ENCODE measurements around the gene TLNRD1.
A peak's percentile ranks its signal among the peaks of the same experiment; 100 is the strongest.

TLNRD1 gene

DNA sequence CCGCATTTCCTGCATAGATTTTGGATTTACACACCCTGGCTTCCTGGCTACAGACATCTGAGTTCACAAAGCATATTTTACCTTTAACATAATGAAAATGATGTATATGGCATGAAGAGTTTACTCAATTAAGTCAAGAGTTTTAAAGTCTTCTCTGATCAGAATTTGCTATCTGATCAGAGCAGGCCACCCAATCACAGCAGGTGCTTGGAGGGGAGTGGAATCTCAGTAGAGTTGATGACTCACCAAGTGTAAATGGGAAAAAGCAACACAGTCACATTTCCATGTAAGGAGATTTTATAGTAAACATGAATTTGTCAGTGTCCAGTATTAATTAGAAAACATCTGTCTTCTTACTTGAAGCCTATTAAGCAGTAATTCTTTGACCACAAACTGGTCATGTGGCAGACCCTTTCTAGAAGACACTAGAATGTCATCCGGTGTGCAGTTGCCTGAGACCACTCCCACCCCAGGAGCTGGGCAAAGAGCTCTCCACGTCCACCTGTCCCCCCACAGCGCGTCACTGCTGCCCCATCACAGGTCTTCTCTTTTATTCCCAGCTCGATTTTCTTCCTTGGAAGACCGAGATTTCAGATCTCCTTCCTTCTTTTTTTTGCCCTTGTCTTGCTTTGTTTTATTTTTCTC lies 21.9 kb upstream of the TLNRD1 start:
- no peak for DNase-seq

DNA sequence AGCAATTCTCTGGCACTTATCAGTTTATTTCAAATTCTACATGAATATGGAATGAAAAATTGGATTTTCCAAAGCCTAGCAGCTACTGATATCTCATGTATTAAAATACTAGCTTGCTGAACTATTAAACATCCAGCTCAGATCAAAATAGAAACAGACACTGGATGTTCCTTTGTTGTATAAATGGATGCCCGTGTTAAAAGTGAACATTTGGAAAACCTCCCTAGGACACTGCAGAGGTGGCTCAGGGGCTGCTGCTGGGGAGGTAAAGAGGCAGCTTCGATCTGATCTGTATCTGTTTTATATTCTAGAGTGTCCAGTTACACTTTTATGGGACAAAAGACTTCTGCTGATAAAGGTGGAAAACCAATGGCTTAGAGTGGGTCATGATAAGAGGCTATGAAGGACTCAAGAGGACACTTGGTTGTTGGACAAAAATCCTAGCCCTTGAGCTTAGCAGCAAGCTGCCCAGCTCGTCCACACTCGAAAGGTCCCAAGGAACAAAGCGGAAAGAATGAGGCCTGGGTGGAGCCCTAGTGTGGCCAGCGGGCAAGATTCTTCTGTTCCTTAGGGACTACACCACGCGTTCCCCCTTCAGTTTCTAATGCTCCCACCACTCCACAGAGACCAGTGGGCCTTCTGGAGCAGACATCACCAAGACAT lies 21.1 kb upstream of the TLNRD1 start:
- no peak for DNase-seq

DNA sequence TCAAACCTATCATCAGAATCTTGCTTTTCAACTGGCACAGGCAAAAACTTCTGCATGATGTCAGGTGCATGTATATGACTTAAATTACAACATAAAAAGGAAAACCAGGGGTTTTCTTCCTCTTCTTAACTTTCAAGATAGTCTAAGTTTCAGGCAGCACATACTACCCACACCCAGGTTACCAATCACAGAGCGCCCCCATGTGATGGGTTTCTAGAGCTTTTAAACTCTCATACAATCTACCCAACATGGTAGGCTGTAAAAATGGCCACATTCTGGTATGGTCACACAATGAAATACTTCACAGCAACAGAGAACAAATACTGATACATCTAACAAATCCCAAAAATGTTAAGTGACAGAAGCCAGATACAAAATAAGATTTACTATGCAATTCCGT lies 18.5 kb upstream of the TLNRD1 start:
- DNase-seq: no peak

DNA sequence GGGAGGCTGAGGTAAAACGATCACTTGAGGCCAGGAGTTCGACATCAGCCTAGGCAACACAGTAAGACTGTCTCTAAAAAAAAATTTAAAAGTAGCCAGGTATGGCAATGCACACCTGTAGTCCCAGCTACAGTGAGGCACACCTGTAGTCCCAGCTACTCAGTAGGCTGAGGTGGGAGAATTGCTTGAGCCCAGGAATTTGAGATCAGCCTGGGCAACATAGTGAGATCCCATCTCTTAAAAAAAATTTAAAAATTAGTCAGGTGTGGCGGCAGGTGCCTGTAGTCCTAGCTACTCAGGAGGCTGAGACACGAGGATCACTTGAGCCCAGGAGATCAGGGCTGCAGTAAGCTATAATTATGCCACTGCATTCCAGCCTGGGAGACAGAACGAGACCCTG lies 17.9 kb upstream of the TLNRD1 start:
- DNase-seq: no peak

DNA sequence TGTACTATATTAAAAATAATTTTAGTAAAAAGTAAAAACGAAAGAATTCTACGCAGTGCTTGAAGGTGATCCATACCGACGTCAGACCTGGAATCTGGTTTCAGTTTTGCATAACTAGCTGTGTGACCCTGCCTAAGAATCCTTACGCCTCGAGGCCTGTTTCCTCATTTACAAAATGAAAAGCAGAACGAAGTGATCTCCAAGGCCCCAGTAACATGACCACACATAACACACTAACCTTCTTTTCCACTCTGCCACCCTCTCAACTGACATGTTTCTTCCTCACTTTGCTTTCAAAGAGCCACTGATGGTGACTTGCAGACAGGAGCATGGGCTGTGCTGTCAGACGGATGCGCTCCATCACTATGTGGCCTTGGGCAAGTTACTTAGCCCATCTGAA lies 15.9 kb upstream of the TLNRD1 start:
- DNase-seq: peak; percentile 90 to 93

DNA sequence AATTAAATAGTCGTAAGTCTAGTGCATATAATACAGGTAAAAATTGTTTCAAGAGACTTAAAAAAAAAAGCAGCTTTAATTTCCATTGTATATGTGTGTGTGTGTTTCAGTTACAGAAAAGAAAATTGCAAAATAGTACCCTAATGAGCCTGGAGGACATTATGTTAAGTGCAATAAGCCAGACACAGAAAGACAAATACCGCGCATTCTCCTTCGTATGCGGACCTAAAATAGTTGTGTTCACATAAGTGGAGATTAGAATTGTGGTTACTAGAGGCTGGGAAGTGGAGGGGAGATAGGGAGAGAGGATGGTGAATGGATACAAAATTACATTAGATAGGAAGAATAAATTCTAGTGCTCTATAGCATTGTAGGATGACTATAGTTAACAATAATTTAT lies 14.7 kb upstream of the TLNRD1 start:
- no peak for DNase-seq

DNA sequence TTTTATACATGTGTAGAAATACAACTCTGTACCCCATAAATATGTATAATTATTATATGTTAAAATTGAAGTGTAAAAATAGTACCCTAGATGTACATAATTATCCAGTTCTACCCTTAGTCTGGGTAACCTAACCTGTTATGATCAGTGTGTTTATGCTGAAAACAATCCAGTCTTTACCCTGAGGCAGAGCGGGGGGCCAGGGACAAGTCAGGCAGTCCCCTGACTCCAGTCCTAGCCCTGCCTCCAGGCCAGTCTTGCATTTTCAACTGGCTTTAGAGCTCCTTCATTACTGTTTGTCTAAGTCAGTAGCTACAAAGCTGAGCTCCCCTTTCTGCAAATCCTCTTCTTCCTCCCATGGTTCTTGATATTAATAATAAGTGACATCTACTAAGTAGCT lies 14.2 kb upstream of the TLNRD1 start:
- DNase-seq: no peak

DNA sequence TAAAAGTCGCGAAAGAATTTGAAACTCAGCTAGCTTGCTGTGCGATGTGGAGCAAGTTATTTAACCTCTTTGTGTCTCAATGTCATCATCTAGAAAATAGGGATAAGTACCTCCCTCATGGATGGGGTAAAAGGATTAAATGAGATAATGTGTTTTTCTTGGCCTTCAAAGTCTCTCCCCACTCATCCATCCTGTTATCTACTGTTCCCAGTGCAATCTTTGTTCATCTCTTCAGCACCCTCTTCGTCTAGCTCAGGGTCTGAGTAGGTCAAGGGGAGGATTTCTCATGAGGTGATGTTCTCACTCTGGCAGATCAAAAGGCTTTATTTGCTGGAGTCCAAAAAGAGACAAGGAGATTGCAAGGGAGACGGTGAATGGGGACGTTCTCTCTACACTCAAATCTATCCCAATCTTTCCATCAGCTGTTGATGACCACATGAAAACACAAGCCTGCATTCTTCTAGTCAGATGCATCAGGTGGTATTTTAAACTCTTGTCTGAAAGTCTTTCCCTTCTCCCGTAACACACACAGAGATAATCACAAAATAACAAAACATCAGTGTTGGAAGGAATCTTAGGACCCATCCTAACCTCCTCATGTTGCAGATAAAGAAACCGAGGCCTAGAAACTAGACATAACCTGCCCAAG lies 12.5 kb upstream of the TLNRD1 start:
- no peak for DNase-seq

DNA sequence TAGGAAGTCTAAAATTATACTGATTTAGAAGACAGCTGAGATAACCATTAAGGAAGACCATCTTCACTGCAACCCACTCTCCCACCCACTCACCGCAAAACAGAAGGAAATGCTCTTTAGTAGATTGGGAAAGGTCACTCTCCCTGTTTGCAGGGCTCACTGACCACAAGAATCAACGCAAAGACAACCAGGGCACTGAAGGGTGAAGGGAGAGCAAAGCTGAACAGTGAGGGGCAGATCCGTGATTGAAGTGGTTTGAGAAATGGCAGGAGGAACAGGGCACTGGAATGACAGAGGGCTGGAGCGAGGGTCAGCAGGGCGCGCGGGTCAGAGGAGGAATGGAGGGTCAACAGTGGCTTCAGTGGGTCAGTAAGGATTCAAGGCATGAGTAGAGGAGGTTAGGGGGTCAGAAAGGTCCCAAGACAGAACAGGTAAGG lies 11.6 kb upstream of the TLNRD1 start:
- peak in 1 of 2 experiments; percentile 8 for DNase-seq

DNA sequence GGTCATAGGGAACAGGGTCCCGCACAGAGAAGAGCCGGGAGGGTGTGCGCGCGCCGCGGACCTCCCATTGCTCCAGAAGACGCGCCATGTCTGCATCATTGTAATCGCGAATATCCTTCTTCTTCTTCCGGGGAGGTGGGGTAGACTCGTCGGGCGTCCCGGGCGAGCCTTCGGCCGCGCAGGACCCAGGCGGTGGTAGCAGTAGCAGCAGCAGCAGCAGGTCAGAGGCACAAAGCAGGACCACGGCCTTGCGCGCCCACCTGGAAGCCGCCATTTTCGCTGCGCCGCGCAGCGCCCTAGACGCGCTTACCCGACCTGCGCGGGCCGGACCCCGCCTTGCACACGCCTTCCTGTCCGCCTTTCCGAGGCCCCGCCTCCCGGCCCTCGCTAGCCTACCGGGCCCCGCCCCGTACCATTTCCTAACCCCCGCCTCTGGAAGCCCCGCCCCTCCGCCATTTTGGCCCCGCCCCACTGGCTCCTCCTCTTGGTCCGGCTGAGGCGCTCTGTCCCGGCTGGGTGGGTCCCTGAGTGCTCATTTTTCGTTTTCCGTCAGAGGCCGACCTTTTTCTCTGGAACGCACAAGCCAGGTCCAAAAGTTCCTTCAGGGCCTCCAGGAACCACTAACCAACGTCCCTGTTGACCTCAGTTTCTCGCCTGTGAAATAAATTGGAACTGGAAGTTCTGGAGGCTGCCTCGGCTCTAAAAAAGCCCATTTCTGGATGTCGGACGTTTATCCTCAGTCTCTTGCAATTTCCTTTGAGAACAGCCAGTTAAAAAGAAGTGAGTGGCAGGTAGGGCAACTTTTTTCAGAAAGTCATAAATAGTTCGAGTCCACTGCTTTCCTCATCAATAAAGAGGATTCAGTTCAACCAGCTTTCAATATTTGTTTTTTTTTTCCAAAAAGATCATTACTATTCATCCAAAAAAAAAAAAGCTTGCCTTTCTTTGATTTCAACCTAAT lies 10.9 kb upstream of the TLNRD1 start, which contains the start of gene MESD:
Gene MESD, minus strand, starts transcription at position 302 of the 961 bp plus-strand sequence. Its CDS starts 28 bp downstream, at position 274.
- peak; percentile 87 to 91 for DNase-seq

DNA sequence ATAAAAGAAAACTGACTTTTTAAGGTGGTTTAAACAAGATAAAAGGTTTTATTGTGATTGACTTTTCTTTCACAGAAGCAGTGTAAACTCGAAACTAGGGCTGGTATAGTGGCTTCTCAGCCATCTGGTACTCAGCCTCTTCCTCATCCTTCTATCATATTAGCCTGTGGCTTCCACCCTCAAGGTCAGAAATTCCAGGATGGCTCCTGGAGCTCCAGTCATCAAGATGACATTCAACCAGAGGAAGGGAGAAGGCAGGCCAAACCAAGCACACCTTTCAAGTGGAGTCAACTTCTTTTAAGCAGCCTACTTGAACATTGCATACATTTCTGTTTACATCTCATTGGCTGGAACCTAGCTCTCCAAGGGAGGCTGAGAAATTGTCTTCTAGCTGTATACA lies 9.8 kb upstream of the TLNRD1 start:
- DNase-seq: no peak

DNA sequence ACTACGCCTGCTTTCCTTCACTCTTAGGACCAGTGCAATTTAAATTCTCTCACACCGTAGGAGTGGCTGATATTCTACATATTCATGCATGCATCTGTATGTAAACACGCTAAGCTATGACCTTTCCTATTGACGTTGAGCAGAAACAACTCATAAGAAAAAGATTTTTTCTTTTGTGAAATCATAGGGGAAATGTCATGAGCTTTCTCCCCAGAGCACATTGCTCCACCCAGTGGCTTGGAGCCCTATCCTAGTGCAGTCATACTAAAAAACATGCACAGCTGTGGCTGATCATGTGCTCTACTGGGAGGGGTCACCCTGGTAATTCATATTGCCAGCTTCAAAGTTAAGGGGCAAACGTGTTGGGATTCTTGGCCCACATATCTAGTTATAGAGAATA lies 9.3 kb upstream of the TLNRD1 start:
- peak; percentile 46 to 51 for DNase-seq

DNA sequence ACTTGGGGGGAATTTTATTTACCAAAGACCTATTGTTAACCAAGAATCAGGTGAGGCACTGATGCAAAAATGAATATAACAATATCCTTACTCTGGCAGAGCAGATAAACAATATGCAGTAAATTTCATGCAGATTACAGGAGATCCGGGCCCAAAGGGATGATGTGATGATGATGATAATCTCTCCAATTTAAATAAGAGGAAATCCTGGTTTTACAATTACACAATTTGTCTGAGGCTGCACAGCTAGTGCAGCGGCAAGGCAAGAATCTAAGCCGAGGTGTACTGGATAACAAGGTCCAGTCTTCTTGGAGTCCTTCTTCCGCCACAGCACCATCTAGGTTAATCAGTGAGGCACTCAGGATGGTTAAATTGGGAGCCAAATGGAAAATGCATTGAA lies 8.7 kb upstream of the TLNRD1 start:
- DNase-seq: peak; percentile 11 to 24

DNA sequence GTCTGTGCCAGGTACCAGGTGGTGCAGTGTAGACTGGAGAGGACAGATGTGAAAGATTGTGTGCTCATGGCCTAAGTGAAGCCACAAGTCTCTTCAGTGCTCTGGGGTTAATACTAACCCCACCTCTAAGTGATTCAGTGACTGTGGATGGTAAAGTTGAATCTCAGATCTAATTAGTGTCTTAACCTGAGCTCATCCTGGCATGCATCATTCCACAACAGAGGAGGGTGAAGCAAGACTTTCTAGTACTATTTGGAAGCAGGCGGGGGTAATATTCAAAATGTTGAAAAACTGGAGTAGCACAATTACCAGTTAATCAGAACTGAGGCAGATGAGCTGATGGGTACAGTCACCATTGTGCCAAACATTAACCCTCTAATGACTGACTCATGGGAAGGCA lies 8.3 kb upstream of the TLNRD1 start:
- no peak for DNase-seq

DNA sequence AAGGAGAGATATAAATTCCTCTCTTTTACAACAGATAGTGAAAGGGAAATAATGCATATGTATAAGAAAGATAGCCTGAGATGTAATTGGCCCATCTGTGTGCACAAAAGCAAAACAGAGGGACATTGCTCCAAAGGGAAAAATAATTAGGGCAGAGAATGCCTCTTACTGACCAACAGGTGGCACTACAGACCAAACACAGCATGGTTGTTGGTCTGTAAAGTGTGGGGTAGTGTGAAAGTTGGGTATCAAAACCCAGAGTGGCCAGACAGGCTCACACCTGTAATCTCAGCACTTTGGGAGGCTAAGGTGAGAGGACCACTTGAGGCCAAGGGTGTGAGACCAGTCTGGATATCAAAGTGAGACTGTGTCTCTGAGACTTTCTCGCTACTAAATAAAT lies 4.5 kb upstream of the TLNRD1 start:
- DNase-seq: peak; percentile 30 to 50

DNA sequence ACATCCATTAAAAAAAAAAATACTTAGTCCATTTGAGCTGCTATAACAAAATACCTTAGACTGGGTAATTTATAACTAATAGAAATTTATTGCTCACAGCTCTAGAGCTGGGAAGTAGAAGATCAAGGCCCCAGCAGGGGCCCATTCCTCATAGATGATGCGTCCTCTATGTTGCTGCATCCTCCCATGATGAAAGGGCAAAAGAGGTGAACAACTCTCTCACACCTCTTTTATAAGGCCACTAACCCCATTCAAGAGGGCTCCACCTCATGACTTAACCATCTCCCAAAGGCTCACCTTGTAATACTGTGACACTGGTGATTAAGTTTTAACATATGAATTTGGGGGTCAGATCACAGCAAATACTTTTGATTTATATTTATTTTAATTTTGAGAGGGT lies 3.0 kb upstream of the TLNRD1 start:
- DNase-seq: no peak

DNA sequence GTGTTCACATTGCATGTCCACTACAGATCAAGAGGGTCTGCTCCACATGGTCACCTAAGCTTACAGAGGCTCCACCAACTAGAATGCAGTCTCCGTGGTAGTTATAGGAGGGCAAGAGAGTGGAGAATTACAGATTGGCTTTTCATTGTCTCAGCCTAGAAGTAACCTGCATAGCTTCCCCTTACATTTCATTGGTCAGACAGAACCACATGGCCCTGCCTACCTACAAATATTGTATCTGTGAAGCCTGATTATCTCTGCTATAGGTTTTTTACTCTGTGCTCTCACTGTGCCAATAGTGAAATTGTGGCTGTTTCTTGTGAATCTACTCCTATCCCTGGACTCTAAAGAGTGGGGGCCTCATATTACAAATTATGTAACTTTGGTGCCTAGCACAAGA lies 2.5 kb upstream of the TLNRD1 start:
- no peak for DNase-seq

DNA sequence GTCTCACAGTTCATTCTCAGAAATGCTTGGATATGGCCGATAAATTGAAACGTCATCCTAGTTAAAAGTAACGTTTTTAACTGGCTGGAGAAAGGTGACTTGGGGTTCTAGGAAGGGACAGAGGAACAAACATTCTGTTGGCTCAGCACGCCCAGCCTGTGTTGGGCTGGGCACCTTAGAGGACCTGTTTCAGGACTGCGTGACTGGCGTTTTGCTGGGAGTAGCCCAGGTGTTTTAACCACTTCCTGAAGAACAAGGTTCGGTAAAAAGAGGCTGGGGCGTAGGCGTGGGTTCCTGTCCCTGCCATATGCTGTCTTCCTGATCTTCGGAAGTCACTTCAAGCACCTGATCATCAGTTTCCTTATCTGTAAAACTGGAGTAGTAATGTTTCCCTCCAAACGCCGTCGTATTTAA lies 1.1 kb upstream of the TLNRD1 start:
- peak; percentile 38 to 43 for DNase-seq

DNA sequence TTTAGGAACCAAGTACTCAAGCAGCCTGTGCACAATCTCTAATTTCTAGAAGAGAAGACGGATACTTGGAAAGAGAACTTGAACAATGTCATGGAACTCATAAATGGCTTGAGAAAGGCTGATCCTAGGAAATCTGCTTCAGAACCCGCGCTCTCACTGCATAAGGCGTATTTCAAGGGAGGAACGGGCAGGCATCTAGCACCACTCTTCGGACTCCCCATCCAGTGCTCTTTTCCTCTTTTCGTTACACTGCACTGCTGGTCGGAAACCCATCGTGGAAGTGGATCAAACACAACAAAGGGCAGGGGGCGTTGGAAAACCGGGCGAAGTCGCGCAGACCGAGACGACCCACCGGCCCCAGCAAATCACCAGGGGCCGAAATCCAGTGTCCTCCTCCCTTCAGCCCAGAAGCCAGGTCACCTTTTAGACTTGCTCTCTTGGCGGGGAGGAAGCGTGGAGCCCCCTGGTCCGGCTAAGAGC lies 539 bp upstream of the TLNRD1 start:
- DNase-seq: peak in 1 of 2 experiments; percentile 11

DNA sequence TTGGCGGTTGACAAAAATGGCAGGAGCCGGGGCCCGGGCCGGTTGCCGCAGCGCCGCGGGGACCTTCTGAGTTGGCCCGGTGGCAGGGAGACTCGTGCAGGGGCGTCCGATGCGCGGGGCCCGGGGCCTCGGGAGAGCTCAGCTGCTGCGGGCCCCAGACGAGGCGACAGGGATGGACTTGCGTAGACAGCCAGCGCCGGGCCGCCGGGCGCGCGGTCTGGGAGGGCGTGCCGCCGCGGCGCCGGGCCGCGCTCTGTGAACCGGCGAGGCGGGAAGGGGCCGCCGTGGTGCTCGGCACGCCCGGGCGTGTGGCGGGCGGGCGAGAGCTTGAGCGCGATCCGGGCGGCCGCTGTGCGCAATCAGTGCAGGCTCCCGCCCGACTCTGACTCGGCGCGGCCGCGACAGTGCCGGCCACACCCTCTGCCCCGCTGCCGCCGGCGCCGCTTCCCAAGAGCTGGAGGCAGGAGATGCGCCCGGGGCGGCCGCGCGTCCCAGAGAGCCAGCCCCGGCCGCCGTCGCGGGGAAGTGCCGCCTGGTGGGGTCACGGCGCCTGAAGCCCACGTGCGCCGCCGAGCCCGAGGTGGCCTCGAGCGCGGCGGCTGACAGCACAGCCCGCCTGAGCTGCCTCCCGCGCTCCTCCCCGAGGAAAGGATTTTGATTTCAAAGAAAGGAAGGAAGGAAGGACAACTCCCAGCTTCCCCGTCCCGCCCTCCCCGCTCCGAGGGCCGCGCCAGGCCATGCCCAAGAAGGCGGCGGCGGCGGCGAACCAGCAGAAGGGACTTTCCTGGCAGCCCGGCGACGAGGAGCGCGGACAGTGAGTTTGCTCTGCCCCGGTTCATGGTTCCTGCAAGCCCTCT lies 657 bp downstream of the TLNRD1 start:
- peak in 1 of 2 experiments; percentile 34 for DNase-seq

DNA sequence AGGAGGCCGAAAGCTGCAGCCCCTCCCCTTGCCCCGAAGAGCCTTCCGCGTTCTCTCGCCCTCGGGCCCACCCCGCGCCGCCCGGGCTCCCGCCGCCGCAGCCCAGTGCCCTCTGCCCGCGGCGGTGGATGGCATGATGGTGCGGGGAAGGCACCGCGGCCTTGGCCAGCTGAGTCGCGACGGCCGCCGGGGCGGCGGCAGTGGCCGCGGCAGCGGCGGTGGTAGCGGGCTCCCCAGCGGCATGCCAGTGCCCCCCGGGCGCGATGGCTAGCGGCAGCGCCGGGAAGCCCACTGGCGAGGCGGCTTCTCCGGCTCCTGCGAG lies 1.2 kb downstream of the TLNRD1 start:
- peak in 1 of 2 experiments; percentile 15 for DNase-seq
